ENCODE results near the gene SHPK.

DNA sequence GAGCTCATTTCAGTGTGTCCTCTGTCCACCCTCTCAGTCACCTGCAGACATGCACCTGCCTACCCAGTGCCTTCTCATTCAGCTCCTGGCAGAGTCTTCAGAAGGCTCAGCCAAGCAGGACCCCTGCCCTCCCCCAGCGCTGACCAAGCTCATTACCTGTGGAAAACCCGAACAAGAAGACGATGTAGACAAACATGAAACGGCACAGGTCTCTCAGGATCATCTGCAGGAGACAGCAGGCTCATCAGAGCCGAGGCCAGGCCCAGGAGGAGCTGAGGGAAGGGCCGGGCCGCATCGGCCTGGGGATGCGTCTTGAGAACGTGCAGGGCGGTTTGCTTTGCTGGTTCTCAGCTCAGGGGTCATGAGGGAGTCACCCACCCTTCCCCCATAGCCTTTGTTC is 59.1 kb downstream of the SHPK start:
- TF ChIP-seq, protein P1, sequence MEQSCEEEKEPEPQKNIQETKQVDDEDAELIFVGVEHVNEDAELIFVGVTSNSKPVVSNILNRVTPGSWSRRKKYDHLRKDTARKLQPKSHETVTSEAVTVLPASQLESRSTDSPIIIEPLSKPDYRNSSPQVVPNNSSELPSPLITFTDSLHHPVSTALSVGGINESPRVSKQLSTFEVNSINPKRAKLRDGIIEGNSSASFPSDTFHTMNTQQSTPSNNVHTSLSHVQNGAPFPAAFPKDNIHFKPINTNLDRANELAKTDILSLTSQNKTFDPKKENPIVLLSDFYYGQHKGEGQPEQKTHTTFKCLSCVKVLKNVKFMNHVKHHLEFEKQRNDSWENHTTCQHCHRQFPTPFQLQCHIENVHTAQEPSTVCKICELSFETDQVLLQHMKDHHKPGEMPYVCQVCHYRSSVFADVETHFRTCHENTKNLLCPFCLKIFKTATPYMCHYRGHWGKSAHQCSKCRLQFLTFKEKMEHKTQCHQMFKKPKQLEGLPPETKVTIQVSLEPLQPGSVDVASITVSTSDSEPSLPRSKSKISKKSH (CRISPR knock-in tag; IDR thresholded peaks at IDR 0.05), result no peak
- TF ChIP-seq, protein P2, sequence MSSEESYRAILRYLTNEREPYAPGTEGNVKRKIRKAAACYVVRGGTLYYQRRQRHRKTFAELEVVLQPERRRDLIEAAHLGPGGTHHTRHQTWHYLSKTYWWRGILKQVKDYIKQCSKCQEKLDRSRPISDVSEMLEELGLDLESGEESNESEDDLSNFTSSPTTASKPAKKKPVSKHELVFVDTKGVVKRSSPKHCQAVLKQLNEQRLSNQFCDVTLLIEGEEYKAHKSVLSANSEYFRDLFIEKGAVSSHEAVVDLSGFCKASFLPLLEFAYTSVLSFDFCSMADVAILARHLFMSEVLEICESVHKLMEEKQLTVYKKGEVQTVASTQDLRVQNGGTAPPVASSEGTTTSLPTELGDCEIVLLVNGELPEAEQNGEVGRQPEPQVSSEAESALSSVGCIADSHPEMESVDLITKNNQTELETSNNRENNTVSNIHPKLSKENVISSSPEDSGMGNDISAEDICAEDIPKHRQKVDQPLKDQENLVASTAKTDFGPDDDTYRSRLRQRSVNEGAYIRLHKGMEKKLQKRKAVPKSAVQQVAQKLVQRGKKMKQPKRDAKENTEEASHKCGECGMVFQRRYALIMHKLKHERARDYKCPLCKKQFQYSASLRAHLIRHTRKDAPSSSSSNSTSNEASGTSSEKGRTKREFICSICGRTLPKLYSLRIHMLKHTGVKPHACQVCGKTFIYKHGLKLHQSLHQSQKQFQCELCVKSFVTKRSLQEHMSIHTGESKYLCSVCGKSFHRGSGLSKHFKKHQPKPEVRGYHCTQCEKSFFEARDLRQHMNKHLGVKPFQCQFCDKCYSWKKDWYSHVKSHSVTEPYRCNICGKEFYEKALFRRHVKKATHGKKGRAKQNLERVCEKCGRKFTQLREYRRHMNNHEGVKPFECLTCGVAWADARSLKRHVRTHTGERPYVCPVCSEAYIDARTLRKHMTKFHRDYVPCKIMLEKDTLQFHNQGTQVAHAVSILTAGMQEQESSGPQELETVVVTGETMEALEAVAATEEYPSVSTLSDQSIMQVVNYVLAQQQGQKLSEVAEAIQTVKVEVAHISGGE (CRISPR knock-in tag; IDR thresholded peaks at IDR 0.05), result no peak
- TF ChIP-seq, protein P3, sequence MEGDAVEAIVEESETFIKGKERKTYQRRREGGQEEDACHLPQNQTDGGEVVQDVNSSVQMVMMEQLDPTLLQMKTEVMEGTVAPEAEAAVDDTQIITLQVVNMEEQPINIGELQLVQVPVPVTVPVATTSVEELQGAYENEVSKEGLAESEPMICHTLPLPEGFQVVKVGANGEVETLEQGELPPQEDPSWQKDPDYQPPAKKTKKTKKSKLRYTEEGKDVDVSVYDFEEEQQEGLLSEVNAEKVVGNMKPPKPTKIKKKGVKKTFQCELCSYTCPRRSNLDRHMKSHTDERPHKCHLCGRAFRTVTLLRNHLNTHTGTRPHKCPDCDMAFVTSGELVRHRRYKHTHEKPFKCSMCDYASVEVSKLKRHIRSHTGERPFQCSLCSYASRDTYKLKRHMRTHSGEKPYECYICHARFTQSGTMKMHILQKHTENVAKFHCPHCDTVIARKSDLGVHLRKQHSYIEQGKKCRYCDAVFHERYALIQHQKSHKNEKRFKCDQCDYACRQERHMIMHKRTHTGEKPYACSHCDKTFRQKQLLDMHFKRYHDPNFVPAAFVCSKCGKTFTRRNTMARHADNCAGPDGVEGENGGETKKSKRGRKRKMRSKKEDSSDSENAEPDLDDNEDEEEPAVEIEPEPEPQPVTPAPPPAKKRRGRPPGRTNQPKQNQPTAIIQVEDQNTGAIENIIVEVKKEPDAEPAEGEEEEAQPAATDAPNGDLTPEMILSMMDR (IDR thresholded peaks at IDR 0.05 in 2 of 3, conservative IDR thresholded peaks at IDR 0.05 in 1 of 3; ENCODE audit: insufficient read depth in 2 of 3, low read depth in 1 of 3, low read length in 3 of 3), result no peak
- TF ChIP-seq ZNF324 (CRISPR knock-in tag; IDR thresholded peaks at IDR 0.05) (no peak), ARID2 (IDR thresholded peaks at IDR 0.05) (no peak), NRF1 (conservative IDR thresholded peaks at IDR 0.05 in 1 of 2, IDR thresholded peaks at IDR 0.05 in 1 of 2) (no peak), EZH2 (IDR thresholded peaks at IDR 0.05; ENCODE audit: borderline replicate concordance, low read depth, low read length) (no peak)

All from K562 (cell line).